HCT116 (cell line): ENCODE data around the gene PLEKHH2. TPM values are rescaled to one million over a fixed set of nuclear protein-coding genes. Genes with fewer than 3 reads are reported as not detected.

Source experiments
- ATAC-seq: fragments of 200-7000 bp; cut with Tn5 transposase; 2 replicates; pipeline ENCODE4 v1.9.1; 2020; ENCODE audit warnings: mild to moderate bottlenecking, moderate library complexity
- BruUV-seq: library from RNA; stranded (reverse); fragments of 400-500 nt; replicated peaks from 2 replicates; lab custom pipeline; 2021; lab: Mats Ljungman, UMichigan
- CTCF ChIA-PET: fragments of 300-600 bp; sonication (Branson Sonifier 250); formaldehyde crosslinking; loops from one replicate; lab custom pipeline; 2021; ENCODE audit warnings: antibody characterized with exemption; lab: Charles Lee
- POLR2A ChIA-PET: fragments of 300-600, 350-600 bp; sonication (Branson Sonifier 250); formaldehyde crosslinking; loops from one replicate; lab custom pipeline; 2021; ENCODE audit warnings: antibody characterized with exemption; lab: Charles Lee
- RAD21 ChIA-PET, 2 experiments: fragments of 300-600 bp; sonication (Branson Sonifier 250); formaldehyde crosslinking; loops; one replicate each; lab custom pipeline; 2023; ENCODE audit warnings: low total read pairs in 2 of 2; ENCODE audit not compliant: uncharacterized antibody in 2 of 2, unreplicated experiment in 2 of 2, low non-redundant PET in 1 of 2; lab: Charles Lee
- DNase-seq: peaks from one replicate; pipeline ENCODE4 v3.0.0-alpha.2; 2010; ENCODE audit warnings: low read depth, low spot score
- H2AFZ ChIP-seq: fragments of 200-600 bp; shearing (Covaris generic), sonication (generic); 2 replicates; pipeline ENCODE4 v1.6.1; 2017; ENCODE audit warnings: low read depth, mixed run types, mixed read lengths, antibody characterized with exemption, low read length; ENCODE audit not compliant: poor library complexity, severe bottlenecking
- H3K27ac ChIP-seq: 2 replicates; pipeline ENCODE4 v1.5.1; 2012; ENCODE audit warnings: low read depth, low read length
- H3K27me3 ChIP-seq: fragments of 200-600 bp; sonication (generic); 2 replicates; pipeline ENCODE4 v1.6.1; 2016; ENCODE audit warnings: mixed run types, low read length, mixed read lengths; ENCODE audit not compliant: insufficient read depth
- H3K36me3 ChIP-seq, 2 experiments: fragments of 200-500 bp in 1 of 2; fragments of 200-600 bp in 1 of 2; sonication (Bioruptor generic) in 1 of 2; sonication (generic) in 1 of 2; 2 replicates each; pipeline versions ENCODE4 v1.5.1 to v1.6.1; 2014 to 2016; ENCODE audit warnings: low read length in 2 of 2, inconsistent platforms in 1 of 2, mixed read lengths in 1 of 2, mixed run types in 1 of 2; ENCODE audit not compliant: insufficient read depth in 2 of 2, control insufficient read depth in 1 of 2
- H3K4me1 ChIP-seq, 2 experiments: fragments of 200-600 bp in 1 of 2; sonication (generic) in 1 of 2; 2 replicates each; pipeline versions ENCODE4 v1.5.1 to v1.6.1; 2012 to 2017; ENCODE audit warnings: low read length in 2 of 2, inconsistent platforms in 1 of 2, mild to moderate bottlenecking in 1 of 2, mixed read lengths in 1 of 2, mixed run types in 1 of 2, moderate library complexity in 1 of 2; ENCODE audit not compliant: insufficient read depth in 2 of 2, control insufficient read depth in 1 of 2
- H3K4me2 ChIP-seq: fragments of 200-600 bp; sonication (generic); 2 replicates; pipeline ENCODE4 v1.6.1; 2017; ENCODE audit warnings: mixed run types, low read length, mixed read lengths
- H3K4me3 ChIP-seq, 2 experiments: fragments of 200-600 bp in 1 of 2; sonication (generic) in 1 of 2; replicated peaks in 1 of 2; 2 replicates each; pipeline ENCODE4 v1.5.1; 2011 to 2016; ENCODE audit warnings: low read length in 2 of 2, control low read depth in 1 of 2, low read depth in 1 of 2, mild to moderate bottlenecking in 1 of 2, mixed read lengths in 1 of 2, mixed run types in 1 of 2
- H3K79me2 ChIP-seq: fragments of 200-600 bp; sonication (generic); 2 replicates; pipeline ENCODE4 v1.6.1; 2017; ENCODE audit warnings: mild to moderate bottlenecking, mixed run types, low read length, moderate library complexity, mixed read lengths; ENCODE audit not compliant: insufficient read depth
- H3K9ac ChIP-seq: fragments of 200-600 bp; sonication (generic); 2 replicates; pipeline ENCODE4 v1.6.1; 2016; ENCODE audit warnings: low read length, mixed read lengths
- H3K9me2 ChIP-seq: fragments of 200-600 bp; sonication (generic), shearing (Covaris generic); 2 replicates; pipeline ENCODE4 v1.6.1; 2017; ENCODE audit warnings: mixed run types, mild to moderate bottlenecking, moderate library complexity; ENCODE audit not compliant: insufficient read depth
- H3K9me3 ChIP-seq, 2 experiments: fragments of 200-500 bp in 1 of 2; fragments of 200-600 bp in 1 of 2; sonication (Bioruptor generic) in 1 of 2; sonication (generic) in 1 of 2; 2 replicates each; pipeline ENCODE4 v1.6.1; 2014 to 2017; ENCODE audit warnings: low read length in 2 of 2, mixed read lengths in 2 of 2, inconsistent platforms in 1 of 2, low read depth in 1 of 2, mild to moderate bottlenecking in 1 of 2, mixed run types in 1 of 2, moderate library complexity in 1 of 2; ENCODE audit not compliant: control insufficient read depth in 1 of 2, insufficient read depth in 1 of 2
- H4K20me1 ChIP-seq: fragments of 200-600 bp; sonication (generic), shearing (Covaris generic); 2 replicates; pipeline ENCODE4 v1.6.1; 2017; ENCODE audit warnings: mixed run types, mild to moderate bottlenecking, moderate library complexity; ENCODE audit not compliant: insufficient read depth
- CEBPB ChIP-seq: IDR thresholded peaks from 2 replicates; pipeline ENCODE4 v1.6.1; 2012; ENCODE audit warnings: low read depth
- EZH2 ChIP-seq: fragments of 200-600 bp; sonication (generic); IDR thresholded peaks from 2 replicates; pipeline ENCODE4 v1.6.1; 2017; ENCODE audit warnings: antibody characterized with exemption, mixed run types
- FOSL1 ChIP-seq: IDR thresholded peaks from 2 replicates; pipeline ENCODE4 v1.6.1; 2012; ENCODE audit warnings: low read depth
- JUND ChIP-seq: IDR thresholded peaks from 2 replicates; pipeline ENCODE4 v1.6.1; 2012
- MAX ChIP-seq: IDR thresholded peaks from 2 replicates; pipeline ENCODE4 v1.6.1; 2012
- POLR2AphosphoS5 ChIP-seq: IDR thresholded peaks from 2 replicates; pipeline ENCODE4 v1.6.1; 2011; ENCODE audit warnings: mild to moderate bottlenecking, low read depth, low read length, moderate library complexity
- SP1 ChIP-seq: IDR thresholded peaks from 2 replicates; pipeline ENCODE4 v1.6.1; 2012; ENCODE audit warnings: low read depth
- SRF ChIP-seq: IDR thresholded peaks from 2 replicates; pipeline ENCODE4 v1.6.1; 2012; ENCODE audit warnings: low read depth
- TCF7L2 ChIP-seq: IDR thresholded peaks from 2 replicates; pipeline ENCODE4 v1.7.0; 2011; ENCODE audit warnings: borderline replicate concordance, inconsistent platforms; ENCODE audit not compliant: insufficient read depth, insufficient read length; ENCODE audit errors: extremely low read depth
- intact Hi-C: fragments of 100-400 bp; cut with micrococcal nuclease; formaldehyde crosslinking; loops from 2 replicates; pipeline ENCODE4 v1.10.0; 2022
- total RNA-seq: library from RNA; stranded (reverse); gene quantifications from one replicate; pipeline ENCODE4 v1.2.1, GENCODE V29; 2021; ENCODE audit not compliant: unreplicated experiment
- TF ChIP-seq, protein P1 (sequence below): IDR thresholded peaks from 2 replicates; pipeline ENCODE4 v1.6.1; 2012; ENCODE audit warnings: low read depth

Gene PLEKHH2
- total RNA-seq, 1 experiment from 2014 or later: 7.8 TPM

DNA sequence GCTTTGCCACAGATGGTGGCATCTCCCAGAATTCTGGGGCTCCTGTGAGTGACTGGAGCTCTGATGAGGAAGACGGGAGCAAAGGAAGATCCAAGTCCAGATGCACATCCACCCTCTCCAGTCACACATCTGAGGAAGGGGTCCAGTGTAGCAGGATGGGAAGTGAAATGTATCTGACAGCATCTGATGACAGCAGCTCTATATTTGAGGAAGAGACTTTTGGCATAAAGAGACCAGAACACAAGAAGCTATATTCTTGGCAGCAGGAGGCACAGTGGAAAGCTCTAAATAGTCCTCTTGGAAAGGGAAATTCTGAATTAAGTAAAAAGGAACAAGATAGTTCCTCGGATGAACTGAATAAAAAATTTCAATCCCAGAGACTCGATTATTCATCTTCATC, 62.7 kb downstream of the PLEKHH2 start:
- DNase-seq: no peak
- CTCF ChIA-PET: interaction anchor here (0.6 kb wide), 1 partner anchor 409 kb away, joined by 3 read pairs; no protein-coding TSS in a partner anchor

DNA sequence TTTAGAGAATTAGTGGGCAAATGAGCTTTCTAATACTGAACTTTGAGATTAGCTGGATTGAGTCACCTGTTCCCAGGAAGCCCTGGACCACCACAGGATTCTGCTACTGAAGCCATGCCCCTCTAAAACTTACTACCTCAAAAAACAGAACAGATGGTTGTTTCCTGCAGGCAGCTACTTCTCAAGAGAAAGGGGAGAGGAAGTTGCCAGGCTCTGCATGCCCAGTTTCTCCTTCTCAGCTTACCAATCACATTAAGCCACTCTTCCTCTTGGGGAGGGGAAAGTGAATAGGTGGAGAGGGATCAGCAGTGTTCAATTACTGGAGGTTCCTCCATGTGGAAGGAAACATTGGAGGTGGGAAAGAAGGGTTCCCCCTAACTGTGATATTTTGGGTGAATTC, 64.1 kb downstream of the PLEKHH2 start:
- POLR2A ChIA-PET: no interaction called here
- DNase-seq (no peak), ATAC-seq (no peak)
- intact Hi-C loops: no loop called here
- H3K4me1 ChIP-seq: no peaks in the 10 kb centered on the region
- no TSS peak for BruUV-seq
- RAD21 ChIA-PET: no interaction called here
- H3K27me3 ChIP-seq: no peaks in the 10 kb centered on the region
- no peaks in the 10 kb centered on the region for H3K9me2 ChIP-seq
- H3K4me3 ChIP-seq: no peak overlapping the region
- CTCF ChIA-PET: no interaction called here
- H4K20me1 ChIP-seq: no peaks in the 10 kb centered on the region
- no peaks in the 10 kb centered on the region for H3K9me3 ChIP-seq
- no peak overlapping the region for H2AFZ ChIP-seq
- no peaks in the 10 kb centered on the region for H3K79me2 ChIP-seq
- H3K4me2 ChIP-seq: no peak overlapping the region
- no peak overlapping the region for H3K27ac ChIP-seq
- no peaks in the 10 kb centered on the region for H3K36me3 ChIP-seq
- no peak overlapping the region for H3K9ac ChIP-seq
- no peak for TF ChIP-seq TCF7L2
- no peak for TF ChIP-seq SRF
- no peak for TF ChIP-seq JUND
- TF ChIP-seq, protein P1, sequence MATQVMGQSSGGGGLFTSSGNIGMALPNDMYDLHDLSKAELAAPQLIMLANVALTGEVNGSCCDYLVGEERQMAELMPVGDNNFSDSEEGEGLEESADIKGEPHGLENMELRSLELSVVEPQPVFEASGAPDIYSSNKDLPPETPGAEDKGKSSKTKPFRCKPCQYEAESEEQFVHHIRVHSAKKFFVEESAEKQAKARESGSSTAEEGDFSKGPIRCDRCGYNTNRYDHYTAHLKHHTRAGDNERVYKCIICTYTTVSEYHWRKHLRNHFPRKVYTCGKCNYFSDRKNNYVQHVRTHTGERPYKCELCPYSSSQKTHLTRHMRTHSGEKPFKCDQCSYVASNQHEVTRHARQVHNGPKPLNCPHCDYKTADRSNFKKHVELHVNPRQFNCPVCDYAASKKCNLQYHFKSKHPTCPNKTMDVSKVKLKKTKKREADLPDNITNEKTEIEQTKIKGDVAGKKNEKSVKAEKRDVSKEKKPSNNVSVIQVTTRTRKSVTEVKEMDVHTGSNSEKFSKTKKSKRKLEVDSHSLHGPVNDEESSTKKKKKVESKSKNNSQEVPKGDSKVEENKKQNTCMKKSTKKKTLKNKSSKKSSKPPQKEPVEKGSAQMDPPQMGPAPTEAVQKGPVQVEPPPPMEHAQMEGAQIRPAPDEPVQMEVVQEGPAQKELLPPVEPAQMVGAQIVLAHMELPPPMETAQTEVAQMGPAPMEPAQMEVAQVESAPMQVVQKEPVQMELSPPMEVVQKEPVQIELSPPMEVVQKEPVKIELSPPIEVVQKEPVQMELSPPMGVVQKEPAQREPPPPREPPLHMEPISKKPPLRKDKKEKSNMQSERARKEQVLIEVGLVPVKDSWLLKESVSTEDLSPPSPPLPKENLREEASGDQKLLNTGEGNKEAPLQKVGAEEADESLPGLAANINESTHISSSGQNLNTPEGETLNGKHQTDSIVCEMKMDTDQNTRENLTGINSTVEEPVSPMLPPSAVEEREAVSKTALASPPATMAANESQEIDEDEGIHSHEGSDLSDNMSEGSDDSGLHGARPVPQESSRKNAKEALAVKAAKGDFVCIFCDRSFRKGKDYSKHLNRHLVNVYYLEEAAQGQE: no peak
- TF ChIP-seq CEBPB: no peak
- no peak for TF ChIP-seq EZH2
- no peak for TF ChIP-seq MAX

More for the DNA sequence above, 62.7 kb downstream of the PLEKHH2 start:
- intact Hi-C loops: no loop called here
- Histone ChIP-seq H3K9me3 (no peaks in the 10 kb centered on the region), H3K9me2 (0 out of 2 replicates have a peak, but pooled peaks cover 4% of the 10 kb centered on the region), H3K27ac (no peak overlapping the region), H3K9ac (no peak overlapping the region), H3K27me3 (no peaks in the 10 kb centered on the region), H3K36me3 (no peaks in the 10 kb centered on the region), H3K79me2 (no peaks in the 10 kb centered on the region), H3K4me2 (no peak overlapping the region), H4K20me1 (no peaks in the 10 kb centered on the region), H3K4me3 (no peak overlapping the region), H2AFZ (no peak overlapping the region), H3K4me1 (no peaks in the 10 kb centered on the region)
- BruUV-seq: no TSS peak
- RAD21 ChIA-PET: no interaction called here
- POLR2A ChIA-PET: no interaction called here
- TF ChIP-seq FOSL1 (no peak), SP1 (no peak), SRF (no peak), POLR2AphosphoS5 (no peak)
- ATAC-seq: no peak
